ENCODE results near the gene ZNF70. TPM values are rescaled to one million over a fixed set of nuclear protein-coding genes. Genes with fewer than 3 reads are reported as not detected.

ZNF70 gene
- total and polyA plus RNA-seq, 9 of the 15 experiments (the other 6 are each of a cell fraction or from before 2014, with no cell fraction given): 0.14 to 3.3 (median 1.4) TPM

- TF ChIP-seq STAT6 (CRISPR knock-in tag; IDR thresholded peaks at IDR 0.05): no peak
- no peak for TF ChIP-seq MYC (IDR thresholded peaks at IDR 0.05; ENCODE audit: low read depth, low read length)
- no peak for TF ChIP-seq MYC (CRISPR knock-in tag; IDR thresholded peaks at IDR 0.05; ENCODE audit: borderline replicate concordance, low read depth)
- no peak for TF ChIP-seq ZNF592 (IDR thresholded peaks at IDR 0.05)
- no peak for TF ChIP-seq ID3 (CRISPR knock-in tag; IDR thresholded peaks at IDR 0.05)
- TF ChIP-seq ID3 (tag; IDR thresholded peaks at IDR 0.05): no peak
- TF ChIP-seq BMI1 (IDR thresholded peaks at IDR 0.05; ENCODE audit: low read length): no peak
- TF ChIP-seq MECOM (CRISPR knock-in tag; IDR thresholded peaks at IDR 0.05): no peak
- TF ChIP-seq E2F4 (CRISPR knock-in tag; IDR thresholded peaks at IDR 0.05; ENCODE audit: low read depth): no peak
- no peak for TF ChIP-seq CTBP1 (IDR thresholded peaks at IDR 0.05; ENCODE audit: borderline replicate concordance)
- TF ChIP-seq TFE3 (CRISPR knock-in tag; IDR thresholded peaks at IDR 0.05): no peak
- no peak; the same call in 1 of the 2 replicates for TF ChIP-seq NR2C1 (IDR thresholded peaks at IDR 0.05)
- TF ChIP-seq NR2C1 (tag; IDR thresholded peaks at IDR 0.05): peak; percentile 75
- TF ChIP-seq CBX2 (IDR thresholded peaks at IDR 0.05; ENCODE audit: insufficient read depth, low read length, poor library complexity, severe bottlenecking): no peak
These were observed 14.3 kb upstream of the ZNF70 start (continued) for GRCh38 chr22:23764899-23765881.

Data from K562 (cell line).